Stimulated activated naive CD4-positive, alpha-beta T cell treated with Interleukin-2 at 50 U/mL for 16 hours (primary cell): Measurements from ENCODE around the gene REST.
A peak's percentile ranks its signal among the peaks of the same experiment; 100 is the strongest.
"Not testable (repeated sequence)": the region's sequence is repeated elsewhere in the genome, so short reads cannot be mapped to it uniquely, and the experiment has no call there.

Source experiments
- DNase-seq: peaks from one replicate; lab custom pipeline; 2025; lab: John Stamatoyannopoulos, UW

The REST gene

DNA sequence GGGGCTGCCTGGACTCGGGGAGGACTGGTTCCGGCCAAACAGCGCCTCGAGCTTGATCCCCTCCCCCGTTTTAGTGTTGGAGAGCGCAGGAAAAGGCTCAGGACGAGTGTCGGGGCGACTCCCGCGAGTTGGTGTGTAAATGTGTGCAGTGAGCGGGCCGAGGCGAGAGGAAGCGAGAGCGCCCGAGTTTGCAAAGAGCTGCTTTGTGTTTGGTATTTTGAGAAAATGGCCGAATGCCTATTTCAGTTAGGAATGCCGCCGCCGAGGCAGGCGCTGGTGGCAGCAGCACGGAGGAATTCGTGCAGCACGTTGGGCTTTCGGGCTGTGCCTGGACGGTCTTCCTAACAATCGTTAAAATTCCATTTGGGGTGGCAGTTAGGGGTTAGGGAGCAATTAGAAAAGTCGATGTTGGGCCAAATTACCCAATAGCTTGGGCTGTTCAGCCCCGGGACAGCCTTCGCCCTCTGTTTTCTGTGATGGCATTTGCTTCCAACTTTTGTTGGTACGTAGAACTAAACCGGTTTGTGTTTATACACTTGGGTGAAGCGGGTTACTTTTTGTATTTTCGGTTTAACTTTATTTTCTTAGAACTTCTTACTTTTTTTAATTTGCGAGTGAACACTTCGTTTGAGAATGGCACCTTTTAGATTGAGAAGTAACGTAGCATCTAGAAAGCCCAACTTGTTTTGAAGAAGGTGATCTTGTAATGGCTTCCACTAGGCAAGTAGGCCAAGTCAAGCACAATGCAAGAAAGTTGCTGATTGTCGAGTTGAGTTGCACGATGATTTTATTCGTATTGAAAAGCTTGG is 1.6 kb downstream of the REST start:
- peak; percentile 54 for DNase-seq

DNA sequence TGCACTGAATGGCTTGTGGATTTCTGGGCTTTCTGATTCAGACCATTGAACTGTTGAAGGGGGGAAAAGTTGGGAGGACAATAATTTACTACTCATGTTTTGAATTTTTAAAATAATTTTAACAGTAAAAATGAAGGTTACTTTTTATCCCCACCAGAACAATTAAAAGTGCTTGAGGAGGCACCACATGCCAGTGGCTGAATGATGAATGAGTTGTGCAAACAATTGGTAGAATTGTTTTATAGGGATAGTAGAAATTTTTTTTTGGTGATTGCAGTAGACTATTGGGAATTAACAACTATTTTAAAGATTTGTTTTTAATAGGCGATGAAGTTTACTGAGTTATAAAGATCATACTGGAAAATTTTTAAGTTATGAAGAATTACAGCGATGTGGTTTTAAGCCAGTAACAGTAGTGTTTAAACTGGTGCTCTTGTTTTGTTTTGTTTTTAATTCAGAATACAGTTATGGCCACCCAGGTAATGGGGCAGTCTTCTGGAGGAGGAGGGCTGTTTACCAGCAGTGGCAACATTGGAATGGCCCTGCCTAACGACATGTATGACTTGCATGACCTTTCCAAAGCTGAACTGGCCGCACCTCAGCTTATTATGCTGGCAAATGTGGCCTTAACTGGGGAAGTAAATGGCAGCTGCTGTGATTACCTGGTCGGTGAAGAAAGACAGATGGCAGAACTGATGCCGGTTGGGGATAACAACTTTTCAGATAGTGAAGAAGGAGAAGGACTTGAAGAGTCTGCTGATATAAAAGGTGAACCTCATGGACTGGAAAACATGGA is 2.7 kb downstream of the REST start:
- no peak for DNase-seq

DNA sequence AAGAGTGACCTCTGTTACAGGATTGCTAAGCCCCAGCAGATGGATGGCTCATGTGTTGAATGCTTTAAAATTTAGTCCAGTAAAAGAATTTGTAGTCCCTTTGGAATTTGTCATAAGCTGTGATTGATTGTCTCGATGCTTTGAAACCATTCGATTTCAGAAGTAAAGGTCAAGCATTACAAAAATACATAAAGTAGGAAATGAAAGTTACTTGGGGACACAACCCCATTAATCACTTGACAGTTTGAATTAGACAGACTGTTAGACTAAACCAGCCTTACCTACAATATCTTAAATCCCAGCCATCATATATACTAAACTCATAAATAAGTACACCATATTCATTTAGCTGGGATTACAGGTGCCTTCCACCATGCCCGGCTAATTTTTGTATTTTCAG is 6.6 kb downstream of the REST start:
- no peak for DNase-seq

DNA sequence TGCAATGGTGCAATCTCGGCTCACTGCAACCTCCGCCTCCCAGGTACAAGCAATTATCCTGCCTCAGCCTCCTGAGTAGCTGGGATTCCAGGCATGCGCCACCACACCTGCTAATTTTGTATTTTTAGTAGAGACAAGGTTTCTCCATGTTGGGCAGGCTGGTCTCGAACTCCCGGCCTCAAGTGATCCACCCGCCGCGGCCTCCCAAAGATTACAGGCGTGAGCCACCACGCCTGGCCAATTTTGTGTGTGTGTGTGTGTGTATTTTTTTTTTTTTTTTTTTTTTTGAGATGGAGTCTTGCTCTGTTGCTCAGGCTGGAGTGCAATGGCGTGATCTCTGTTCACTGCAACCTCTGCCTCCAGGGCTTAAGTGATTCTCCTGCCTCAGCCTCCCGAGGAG is 7.3 kb downstream of the REST start:
- DNase-seq = not testable (repeated sequence)

DNA sequence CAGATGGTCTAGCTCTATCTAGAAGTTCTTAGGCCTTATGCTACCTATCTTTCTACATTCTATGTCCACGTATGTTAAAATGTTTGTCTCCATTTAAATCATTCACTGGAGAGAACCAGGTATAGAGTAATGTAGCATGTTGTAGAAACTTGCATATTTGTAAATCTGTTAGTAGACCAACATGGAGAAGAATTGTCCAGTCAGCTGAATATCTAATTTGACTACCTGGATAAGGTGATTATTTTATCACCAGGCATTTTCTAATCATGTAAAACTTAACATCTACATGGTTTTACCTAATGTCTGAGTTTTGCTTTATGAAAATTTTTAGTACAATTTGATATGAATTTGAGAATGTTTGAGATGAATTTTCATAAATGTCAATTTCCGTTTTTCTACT is 19.5 kb downstream of the REST start:
- no peak for DNase-seq

DNA sequence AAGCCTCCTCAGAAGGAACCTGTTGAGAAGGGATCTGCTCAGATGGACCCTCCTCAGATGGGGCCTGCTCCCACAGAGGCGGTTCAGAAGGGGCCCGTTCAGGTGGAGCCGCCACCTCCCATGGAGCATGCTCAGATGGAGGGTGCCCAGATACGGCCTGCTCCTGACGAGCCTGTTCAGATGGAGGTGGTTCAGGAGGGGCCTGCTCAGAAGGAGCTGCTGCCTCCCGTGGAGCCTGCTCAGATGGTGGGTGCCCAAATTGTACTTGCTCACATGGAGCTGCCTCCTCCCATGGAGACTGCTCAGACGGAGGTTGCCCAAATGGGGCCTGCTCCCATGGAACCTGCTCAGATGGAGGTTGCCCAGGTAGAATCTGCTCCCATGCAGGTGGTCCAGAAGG is 22.9 kb downstream of the REST start:
- no peak for DNase-seq

DNA sequence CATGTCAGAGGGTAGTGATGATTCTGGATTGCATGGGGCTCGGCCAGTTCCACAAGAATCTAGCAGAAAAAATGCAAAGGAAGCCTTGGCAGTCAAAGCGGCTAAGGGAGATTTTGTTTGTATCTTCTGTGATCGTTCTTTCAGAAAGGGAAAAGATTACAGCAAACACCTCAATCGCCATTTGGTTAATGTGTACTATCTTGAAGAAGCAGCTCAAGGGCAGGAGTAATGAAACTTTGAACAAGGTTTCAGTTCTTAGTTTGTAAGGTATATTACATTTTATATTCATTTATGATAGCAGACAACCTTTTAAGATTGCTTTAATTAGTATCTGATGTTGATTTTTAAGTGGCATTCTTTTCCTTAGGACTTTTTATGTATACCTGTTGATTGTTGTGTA is 24.2 kb downstream of the REST start:
- DNase-seq = no peak

DNA sequence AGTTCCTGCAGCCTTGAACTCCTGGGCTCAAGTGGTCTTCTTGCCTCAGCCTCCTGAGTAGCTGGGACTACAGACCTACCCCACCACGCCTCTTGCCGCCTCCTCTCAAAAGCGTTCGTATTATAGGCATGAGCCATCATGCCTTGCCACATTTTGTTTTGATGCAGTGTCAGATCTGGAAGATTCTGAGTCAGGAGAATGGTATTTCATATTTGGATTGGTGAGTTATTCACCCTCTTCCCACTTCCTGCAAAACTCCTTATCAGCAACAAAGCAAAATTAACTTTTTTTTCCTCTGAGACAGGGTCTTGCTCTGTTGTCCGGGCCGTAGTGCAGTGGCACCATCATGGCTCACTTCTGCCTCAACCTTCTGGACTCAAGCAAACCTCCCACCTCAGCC is 29.6 kb downstream of the REST start:
- no peak for DNase-seq

DNA sequence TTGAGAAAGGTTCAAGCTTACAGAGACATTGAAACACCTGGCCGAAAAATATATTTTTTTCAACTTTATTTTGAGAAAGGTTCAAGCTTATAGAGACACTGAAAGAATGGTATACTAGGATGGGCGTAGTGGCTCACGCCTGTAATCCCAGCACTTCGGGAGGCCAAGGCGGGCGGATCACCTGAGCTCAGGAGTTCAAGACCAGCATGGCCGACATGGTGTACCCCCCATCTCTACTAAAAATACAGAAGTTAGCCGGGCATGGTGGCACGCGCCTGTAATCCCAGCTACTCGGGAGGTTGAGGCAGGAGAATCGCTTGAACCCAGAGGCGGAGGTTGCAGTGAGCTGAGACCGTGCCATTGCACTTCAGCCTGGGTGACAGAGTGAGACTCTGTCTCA is 32.1 kb downstream of the REST start:
- not testable (repeated sequence) for DNase-seq

DNA sequence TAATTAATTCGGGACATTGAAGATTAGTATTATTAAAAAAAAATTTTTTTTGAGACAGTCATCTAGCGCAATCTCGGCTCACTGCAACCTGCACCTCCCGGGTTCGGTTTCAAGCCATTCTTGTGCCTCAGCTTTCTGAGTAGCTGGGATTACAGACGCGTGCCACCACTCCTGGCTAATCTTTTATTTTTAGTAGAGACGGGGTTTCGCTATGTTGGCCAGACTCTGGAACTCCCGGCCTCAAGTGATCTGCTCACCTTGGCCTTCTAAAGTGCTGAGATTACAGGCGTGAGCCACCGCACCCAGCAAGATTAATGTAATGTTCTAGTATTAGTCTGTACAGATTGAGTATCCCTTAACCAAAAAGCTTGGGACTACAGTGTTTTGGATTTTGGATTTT is 32.7 kb downstream of the REST start:
- no peak for DNase-seq

DNA sequence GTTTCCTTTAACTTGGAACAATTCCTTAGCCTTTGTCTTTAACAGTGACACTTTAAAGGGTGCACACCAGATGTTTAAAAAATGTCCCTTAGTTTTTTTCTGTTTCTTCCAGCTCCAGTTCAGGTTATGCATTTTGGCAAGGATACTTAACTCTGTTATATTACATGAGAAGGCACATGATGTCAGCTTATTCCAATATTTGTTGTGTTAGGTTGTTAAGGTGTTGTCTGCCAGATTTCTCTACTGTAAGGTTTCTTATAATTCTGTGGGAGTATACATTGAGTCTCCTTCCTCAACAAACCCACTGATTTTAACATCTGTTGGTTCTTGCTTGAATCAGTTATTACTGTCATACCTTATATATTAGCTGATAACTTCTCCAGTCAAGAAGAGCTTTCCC is 33.3 kb downstream of the REST start:
- no peak for DNase-seq

DNA sequence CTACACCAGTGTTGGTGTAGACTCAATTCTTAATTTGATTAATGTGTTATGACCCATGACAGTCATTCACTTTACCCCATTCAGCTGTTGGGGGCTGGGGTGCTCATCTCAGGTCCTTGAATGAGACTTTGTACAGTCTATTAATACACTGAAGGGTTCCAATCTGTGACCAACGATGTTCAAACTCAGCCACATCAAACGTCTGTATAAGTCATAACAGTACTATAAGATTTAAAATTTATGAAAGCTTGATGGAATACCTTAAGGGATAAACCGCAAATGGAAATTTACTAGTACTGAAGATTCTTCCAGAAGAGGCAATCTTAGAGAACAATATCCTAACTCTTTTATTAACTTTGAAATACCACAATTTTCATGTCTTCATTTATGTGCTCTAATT is 33.7 kb downstream of the REST start:
- no peak for DNase-seq

DNA sequence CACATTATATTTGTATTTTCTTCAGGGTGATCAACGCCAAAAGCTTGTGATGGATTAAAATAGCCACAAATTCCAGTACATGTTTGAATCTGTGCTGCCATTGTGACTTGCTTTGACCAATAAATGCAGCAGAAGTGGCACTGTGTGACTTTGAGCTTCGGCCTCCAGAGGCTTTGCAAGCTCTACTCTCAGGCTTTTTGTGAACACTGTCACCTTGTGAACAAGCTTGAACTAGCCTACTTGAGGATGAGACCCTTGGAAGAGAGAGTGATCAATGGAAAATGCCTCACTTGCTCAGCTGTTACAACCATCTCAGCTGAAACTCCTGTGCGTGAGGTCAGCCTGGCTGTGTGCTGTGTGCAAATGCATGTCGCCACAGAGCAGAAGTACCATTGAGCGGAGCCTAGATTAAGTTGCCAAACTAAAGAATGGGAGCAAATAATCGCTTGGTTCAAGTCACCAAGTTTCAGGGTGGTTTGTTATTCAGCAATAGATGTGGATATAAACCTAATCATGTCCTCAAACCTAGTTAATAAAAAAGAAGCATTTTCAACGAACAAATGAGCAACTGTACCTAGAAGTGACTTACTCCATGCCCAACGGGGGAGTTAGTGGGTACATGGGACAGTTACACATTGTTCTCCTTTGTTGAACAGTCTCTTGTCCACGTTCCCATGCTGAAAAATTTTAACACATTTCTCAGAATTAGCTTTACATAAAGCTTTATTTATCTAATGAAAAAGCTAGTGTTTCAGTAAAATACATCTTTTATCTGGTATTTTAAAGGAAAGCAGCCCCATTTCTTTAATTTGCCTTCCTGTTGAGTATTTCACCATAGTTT is 46.2 kb downstream of the REST start:
- no peak for DNase-seq

DNA sequence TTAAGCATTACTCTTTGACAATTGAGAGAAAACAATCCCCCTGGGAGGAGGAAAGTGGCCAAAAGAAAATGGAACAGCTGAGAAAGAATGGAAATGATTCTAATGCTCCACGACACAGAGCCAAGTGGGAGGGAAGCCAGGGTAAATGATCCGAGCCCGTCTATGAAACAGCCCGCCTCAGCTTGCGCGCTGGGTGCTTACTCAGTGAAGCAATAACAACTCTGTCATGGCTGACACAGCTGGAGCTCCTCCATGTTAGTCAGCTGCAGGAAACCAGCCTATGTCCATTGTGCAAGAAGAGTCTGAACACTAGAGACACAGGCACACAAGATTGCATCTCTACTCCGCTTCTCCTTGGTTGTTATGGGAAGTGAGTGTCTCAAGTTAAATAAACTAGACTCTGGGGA is 50.4 kb downstream of the REST start:
- DNase-seq = no peak

DNA sequence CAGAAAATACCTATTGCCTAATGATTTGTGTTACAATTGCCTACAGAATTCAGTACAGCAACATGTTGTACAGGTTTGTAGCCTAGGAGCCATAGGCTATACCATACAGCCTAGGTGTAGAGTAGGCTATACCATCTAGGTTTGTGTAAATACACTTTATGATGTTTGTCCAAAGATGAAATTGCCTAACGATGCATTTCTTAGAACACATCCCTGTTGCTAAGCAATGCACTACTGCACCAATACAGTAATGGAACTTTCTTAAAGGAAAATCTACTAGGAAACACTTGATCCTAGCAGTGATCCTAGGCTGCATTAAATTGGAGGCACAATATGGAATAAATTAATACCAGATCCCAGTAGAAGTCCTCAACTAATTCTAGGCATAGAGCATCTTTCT is 51.4 kb downstream of the REST start:
- DNase-seq = no peak

DNA sequence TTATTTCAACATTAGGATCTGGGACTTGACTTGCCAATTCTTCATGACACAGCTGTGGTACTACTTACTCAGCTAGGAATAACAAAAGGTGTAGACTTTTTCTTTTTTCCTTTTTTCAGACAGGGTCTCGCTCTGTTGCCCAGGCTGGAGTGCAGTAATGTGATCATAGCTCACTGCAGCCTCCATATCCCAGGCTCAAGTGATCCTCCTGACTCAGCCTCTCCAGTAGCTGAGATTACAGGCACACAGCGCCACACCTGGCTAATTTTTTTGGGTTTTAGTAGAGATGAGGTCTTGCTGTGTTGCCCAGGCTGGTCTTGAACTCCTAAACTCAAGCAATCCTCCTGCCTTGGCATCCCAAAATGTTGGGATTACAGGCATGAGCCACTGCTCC is 53.4 kb downstream of the REST start:
- no peak for DNase-seq

DNA sequence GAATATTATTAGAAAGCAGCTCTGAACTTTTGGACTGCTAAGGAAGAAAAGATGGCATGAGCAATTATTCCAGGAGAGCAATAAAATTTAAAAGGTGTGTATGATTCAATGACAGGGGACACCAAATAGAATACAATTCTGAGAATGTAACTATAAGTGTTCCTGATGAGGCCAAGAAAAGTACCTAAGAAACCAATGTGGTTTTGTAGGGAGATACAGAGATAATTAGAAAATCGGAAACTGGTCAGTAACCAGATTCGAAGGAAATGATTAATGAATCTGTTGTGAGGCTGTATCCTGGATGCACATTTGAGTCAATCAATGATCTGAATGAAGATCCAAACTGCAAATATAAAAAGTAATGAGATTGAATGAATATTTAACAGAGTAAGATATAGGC is 63.7 kb downstream of the REST start:
- DNase-seq = no peak

DNA sequence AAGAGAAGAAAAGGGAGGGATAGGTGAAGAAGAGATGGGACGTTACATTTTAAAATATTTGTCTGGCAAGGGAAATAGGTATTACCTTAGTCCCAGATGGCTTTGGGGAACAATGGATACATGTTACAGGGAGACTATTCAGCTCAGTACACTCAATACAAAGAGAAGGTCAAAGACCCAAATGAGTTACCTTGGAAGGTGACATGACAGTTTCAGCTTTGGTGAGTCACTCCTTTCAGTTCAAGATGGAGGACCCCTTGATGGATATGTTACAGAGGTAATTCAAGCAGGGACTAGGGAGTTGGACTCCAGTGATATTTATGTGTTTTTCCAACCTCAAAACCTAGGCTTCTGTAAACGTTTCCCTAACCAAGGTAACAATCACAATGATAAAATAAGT is 64.7 kb downstream of the REST start:
- DNase-seq = no peak

DNA sequence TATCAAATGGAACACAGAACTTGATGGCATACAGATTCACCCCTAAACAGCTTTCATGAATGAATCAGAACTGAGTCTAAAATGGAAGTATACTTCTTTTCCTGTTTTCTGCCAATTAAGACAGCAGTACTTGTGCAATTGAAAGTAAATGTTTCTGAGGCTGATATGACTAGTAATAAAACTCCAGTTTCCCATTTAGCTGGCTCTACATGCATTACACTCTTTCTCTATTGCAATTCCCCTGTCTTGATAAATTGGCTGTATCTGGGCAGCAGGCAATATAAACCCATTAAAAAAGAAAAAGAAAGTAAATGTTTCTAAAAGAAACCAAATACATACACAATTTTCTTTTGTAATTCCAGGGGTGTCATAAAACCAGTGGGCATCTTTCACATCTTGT is 65.1 kb downstream of the REST start:
- DNase-seq = no peak

DNA sequence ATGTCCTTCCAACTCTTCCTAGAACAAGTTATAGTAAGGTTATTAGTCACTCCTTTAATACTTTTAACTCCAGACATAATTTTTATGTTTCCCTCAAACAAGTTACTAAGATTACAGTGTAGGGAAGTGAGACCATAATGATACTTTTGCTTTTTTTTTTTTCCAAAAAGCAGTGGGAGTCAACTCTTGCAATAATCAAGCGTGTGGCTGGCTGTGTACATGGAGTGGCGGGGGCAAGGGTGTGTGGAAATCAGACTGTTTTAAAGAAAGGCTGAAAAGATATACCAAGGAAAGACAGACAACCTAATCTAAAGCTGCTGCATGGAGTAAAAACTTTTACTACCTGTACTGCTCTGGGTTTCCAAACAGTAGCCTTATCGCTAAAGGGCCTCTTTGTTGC is 65.6 kb downstream of the REST start:
- DNase-seq = no peak

DNA sequence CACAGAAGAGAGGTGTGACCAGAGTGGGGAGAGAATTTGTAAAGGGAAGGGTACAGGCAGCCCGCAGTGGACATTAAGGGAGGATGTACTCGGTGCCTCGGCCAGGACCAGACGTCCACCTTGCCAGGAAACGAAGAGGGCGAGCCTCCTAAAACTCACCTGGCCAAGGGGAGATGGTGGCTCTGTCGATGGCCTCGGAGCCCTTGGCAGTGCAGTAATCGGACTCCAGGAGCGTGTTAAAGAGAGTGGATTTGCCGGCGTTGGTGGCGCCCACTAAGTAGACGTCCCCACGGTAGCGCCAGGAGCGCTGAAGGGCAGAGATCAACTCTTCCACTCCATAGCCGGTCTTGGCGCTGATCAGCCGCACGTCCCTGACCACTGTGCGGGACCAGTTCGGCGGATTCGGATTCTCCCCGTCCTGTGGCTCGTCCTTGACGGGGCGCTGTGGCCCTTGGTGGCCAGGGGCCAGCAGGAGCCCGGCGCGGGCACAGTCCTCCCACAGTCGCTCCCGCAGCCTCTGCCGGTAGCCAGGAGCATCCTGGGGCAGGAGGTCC is 68.7 kb downstream of the REST start:
- no peak for DNase-seq

DNA sequence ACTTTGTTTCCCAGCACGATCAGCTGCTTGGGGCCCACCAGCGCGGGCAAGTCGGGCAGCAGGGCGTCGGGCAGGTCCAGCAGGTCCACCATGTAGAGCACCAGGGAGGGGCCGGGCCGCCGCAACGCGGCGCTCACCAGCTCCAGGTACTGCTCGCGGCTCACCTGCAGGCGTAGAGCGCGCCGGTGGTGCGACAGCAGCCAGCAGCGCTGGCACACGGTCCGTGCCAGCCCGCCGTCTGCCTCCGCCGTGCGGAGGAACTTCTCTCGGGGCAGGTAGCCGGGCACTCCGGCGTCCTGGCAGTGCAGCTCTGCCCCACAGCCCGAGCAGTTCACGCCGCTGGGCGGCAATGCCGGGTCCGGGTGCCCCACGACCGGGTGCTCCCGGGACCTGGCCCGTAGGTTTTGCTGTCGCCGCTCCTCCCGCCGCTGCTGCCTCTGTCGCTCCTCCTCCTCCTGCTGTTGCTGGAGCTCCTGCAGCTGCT is 69.2 kb downstream of the REST start:
- peak; percentile 47 for DNase-seq
